ENCODE results near the gene PRPS1. TPM values are rescaled to one million over a fixed set of nuclear protein-coding genes. Genes with fewer than 3 reads are reported as not detected.
"Not testable (repeated sequence)": the region's sequence is repeated elsewhere in the genome, so short reads cannot be mapped to it uniquely, and the experiment has no call there.

PRPS1 gene
- polyA plus RNA-seq, 1 donor: 26.7 TPM

DNA sequence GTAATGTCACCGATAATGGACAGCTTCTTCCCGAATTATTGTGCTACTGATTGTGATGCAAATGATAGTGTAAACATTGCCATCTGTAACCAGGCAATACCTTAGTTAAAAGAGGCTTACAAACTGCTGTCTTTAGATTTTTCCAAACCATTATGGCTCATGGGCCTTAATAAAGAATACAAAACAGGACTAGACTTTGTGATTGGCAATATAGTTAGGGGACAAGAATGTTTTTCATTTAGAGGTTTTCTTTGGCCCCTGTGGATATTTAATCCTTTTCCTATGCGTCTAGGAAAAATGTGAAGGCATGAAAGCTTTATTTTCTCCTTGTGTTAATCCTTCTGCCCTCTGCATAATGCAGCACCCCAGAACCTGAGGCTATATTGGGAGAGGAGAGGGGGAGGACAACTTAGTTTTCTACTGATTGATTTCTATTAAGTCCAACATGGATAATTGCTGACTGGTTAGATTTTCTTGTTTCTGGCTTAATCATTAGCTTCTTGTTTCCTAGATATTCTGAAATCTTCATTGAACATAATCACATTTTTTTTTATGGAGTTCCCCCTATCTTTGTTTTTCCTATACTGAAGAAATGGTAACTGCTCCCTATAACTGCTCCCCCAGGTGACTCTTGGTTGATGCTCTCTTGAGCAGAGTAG lies 1.9 kb downstream of the PRPS1 start:
- DNase-seq: no peak

GRCh38 chrX:107632346-107632745 lies 4.0 kb downstream of the PRPS1 start:
- DNase-seq: peak; percentile 14

- no peak for DNase-seq
These were observed 18.4 kb downstream of the PRPS1 start for GRCh38 chrX:107646735-107647134.

DNA sequence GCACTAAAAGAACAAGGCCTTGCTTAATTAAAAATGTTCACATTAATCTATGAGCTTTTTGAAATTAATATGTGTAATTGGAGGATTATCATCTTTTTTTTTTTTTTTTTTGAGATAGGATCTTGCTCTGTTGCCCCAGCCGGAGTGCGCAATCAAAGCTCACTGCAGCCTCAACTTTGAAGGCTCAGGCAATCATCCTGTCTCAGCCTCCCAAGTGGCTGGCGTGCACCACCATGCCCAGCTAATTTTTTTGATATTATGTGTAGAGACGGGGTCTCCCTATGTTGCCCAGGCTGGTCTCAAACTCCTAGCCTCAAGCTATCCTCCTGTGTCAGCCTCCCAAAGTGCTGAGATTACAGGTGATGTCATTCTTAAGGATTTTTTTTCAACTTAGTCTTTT lies 20.0 kb downstream of the PRPS1 start:
- no peak for DNase-seq

DNA sequence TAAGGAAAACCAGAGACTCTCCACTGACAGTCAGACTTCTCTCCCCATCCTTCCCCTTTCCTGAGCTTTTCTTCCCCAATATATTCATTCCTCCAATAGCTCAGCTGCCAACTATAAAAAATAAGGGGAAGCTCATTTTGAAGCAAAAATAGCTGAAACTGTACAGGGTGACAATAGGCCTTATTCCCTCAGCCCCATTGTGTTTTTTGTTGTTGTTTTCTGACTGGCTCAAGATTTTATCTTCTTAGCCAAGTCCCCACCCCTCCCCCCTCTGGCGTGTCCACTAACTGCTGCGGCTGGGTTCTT lies 26.2 kb downstream of the PRPS1 start:
- DNase-seq: no peak

- DNase-seq: peak; percentile 45
These were observed 26.8 kb downstream of the PRPS1 start for GRCh38 chrX:107654872-107655761.

- DNase-seq: no peak
These were observed 28.7 kb downstream of the PRPS1 start for GRCh38 chrX:107656978-107657377.

DNA sequence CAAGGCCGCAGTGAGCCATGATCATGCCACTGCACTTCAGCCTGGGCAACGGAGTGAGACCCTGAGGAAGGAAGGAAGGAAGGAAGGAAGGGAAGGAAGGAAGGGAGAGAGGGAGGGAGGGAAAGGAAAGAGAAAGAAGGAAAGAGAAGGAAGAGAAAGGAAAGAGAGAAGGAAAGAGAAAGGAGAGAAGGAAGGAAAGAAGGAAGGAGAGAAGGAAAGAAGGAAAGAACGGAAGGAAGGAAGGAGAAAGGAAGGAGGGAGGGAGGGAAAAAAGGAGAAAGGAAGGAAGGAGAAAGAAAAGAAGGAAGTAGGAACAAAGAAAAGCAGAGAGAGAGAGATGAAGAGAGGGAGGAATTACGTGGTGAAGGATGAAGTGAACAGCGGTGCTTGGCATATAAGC lies 30.4 kb downstream of the PRPS1 start:
- no peak for DNase-seq

DNA sequence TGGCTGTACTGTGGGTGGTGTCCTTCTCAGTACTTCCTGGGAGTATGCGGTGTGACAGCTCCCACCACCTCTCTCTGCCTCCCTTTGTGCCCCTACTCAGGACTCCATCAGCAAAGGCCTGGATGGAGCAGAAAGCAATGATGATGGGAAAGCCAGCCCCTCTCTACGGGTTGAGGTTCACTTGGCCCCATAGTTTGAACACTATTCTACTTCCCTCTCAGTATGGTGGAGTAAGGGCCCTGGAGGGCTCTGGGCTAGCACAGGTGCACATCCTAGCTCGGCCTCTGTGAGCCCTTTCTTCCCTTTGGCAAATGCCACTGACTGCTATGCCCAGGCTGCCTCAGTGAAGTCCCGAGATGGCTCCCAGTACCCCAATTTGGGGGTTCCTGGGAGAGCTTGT lies 31.0 kb downstream of the PRPS1 start:
- no peak for DNase-seq

GRCh38 chrX:107659768-107660167 lies 31.5 kb downstream of the PRPS1 start:
- DNase-seq: peak; percentile 43

GRCh38 chrX:107662145-107662544 lies 33.8 kb downstream of the PRPS1 start:
- DNase-seq: no peak

GRCh38 chrX:107662824-107663223 lies 34.5 kb downstream of the PRPS1 start:
- no peak for DNase-seq

DNA sequence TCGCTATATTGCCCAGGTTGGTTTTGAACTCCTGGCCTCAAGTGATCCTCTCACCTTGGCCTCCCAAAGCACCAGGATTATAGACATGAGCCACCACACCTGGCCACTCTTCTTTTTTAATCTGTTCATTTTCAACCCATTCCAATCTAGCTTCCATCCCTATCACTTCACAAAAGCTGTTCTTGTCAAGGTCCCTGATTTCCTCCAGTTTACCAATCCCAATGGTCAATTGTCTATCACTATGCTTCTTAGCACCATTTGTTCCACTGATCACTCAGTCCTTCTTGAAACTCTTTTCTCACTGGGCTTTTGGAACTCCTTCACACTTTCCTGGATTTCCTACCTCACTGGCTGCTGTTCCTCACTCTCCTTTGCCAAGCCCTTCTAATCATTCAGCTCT lies 38.6 kb downstream of the PRPS1 start:
- no peak for DNase-seq

DNA sequence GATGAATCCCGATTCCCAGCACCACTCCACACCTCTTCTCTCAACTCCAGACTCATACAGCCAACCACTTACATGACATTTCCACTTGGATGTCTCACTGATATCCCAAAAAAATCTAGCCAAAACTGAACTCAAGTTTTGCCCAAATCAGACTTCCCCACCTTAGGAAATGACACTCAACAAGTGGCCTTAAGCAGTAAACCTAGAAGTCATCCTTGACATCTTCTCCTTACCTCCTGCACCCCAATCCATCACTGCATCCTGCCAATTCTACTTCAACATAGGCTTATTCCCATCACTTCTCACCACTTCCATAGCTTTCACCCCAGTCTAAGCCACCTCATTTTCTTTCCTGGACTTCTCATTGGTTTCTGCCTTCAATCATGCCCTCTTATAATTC lies 39.1 kb downstream of the PRPS1 start:
- DNase-seq: no peak

DNA sequence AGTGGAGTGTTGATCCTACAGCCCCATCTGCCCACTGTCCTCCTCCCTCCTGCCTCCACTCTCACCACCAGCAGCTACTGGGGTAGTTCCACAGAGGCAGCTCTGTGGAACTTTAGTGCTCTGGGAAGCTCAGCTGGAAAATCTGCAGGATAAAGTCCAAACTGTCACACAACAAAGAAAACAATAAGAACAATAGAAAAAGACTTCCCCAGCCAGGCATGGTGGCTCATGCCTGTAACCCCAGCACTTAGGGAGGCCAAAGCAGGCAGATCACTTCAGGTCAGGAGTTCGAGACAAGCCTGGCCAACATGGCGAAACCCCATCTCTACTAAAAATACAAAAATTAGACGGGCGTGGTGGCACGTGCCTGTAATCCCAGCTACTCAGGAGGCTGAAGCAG lies 40.4 kb downstream of the PRPS1 start:
- DNase-seq: not testable (repeated sequence)

DNA sequence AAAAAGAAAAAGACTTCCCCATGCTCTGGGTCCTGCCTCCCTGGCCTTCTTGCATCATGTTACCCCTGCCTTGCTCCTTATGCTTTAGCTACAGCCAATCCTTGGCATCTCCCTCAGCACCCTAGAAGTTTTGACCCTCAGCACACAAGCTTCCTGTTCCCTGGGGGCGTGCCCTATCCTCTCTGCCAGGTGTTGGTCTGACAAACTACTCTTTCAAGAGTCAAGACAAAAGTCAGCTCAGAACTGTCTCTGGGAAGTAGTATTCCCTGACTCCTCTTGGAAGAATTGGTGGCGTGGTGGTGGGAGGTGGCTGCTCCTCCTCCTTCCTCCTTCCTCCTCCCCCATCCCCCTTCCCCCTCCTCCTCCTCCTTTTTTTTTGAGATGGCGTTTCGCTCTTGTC lies 41.0 kb downstream of the PRPS1 start:
- DNase-seq: no peak

DNA sequence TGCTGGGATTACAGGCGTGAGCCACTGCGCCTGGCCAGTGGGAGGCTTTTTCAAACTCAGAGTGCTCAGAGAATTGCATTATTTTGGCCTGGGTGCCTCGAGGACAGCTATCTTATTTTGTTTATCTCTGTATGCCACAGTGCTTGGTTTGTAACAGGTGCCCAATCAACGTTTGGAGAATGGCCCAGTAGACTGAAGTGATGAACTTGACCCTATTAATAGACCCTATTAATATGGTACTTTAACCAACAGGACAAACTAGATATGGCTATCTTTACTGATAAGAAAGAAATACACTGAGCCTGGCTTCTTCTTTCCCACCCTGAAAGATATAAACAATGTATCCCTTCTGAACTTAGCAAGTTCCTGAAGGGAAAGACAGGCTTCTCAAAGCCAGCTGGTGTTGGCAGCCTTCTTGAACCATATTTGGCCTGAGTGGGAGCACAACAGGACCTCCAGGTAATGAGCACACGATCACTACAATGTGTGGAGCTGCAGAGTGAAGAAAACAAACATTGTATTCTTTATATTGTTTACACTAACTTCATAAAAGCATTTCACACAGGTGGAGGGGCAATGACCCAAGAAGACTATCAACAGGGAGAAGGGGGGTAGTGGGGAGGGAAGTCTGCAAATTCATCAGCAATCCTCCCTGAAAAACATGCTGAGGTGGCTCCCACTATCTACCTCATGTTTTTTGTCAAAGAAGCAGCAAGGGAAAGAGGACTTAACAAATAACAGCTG lies 41.7 kb downstream of the PRPS1 start:
- no peak for DNase-seq

GRCh38 chrX:107671256-107671655 lies 42.9 kb downstream of the PRPS1 start:
- DNase-seq: not testable (repeated sequence)

DNA sequence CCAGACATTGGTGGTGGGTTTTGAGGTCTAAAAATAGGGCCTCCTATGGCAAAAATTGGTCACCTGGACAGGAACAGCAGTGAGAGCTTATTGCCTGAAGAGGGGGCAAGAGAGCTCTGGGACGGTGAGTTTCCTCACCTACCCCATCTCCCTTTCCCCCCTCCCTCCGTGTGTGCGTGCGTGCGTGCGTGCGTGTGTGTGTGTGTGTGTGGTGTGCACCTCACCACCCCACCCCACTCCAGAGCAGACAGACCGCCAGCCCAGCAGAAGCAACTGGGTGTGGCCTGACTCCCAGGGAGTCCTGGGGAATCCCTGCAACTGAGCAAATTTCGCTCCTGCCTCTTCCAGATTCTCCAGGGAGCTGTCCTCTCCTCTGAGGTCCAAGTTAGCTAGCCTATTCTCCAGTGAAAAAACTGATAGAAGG lies 44.7 kb downstream of the PRPS1 start:
- DNase-seq: peak; percentile 54

DNA sequence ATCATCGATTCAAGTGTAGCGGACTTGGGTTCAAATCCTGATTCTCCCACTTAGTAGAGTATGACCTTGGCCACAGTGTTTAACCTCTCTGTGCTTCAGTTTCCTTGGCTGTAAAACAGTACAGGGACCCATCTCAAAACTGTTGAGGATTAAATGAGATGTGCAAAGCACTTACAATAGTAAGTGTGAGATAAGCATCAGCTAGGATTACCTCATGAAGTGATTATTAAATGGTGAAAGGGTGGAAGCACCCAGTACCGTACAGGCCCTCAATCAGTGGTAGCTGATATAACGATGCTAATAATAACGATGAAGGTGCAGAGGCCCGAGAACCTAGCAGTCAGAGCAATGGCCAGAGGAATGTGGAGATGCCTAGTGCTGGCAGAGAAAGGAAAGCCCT lies 45.1 kb downstream of the PRPS1 start:
- DNase-seq: no peak

GRCh38 chrX:107673933-107674479 lies 45.7 kb downstream of the PRPS1 start:
- DNase-seq: no peak

- DNase-seq: peak; percentile 63
These were observed 46.4 kb downstream of the PRPS1 start for GRCh38 chrX:107674480-107675364.
